GM21367 (cell line): ENCODE data around the gene WDR33.

Experiments used
- ATAC-seq: cut with Tn5 transposase; IDR thresholded peaks from one replicate; pipeline ENCODE4 v1.9.1; 2021; ENCODE audit not compliant: unreplicated experiment

Gene WDR33

GRCh38 chr2:127698553-127699355, 112.2 kb downstream of the WDR33 start:
- no peak for ATAC-seq

- no peak for ATAC-seq
These were observed 113.3 kb downstream of the WDR33 start for GRCh38 chr2:127697482-127698180.

GRCh38 chr2:127695491-127696472, 115.2 kb downstream of the WDR33 start:
- ATAC-seq, result no peak

- no peak for ATAC-seq
These were observed 116.0 kb downstream of the WDR33 start for GRCh38 chr2:127694986-127695385.

- no peak for ATAC-seq
These were observed 120.3 kb downstream of the WDR33 start for GRCh38 chr2:127690696-127691095.

GRCh38 chr2:127688405-127688804, 122.6 kb downstream of the WDR33 start:
- no peak for ATAC-seq

- ATAC-seq, result no peak
These were observed 125.4 kb downstream of the WDR33 start for GRCh38 chr2:127685410-127686080.

- no peak for ATAC-seq
These were observed 127.2 kb downstream of the WDR33 start for GRCh38 chr2:127683757-127684156.

GRCh38 chr2:127683056-127683455, 127.9 kb downstream of the WDR33 start:
- no peak for ATAC-seq

GRCh38 chr2:127681976-127682857, 128.8 kb downstream of the WDR33 start:
- no peak for ATAC-seq

GRCh38 chr2:127681288-127681804, 129.6 kb downstream of the WDR33 start:
- ATAC-seq, result no peak

GRCh38 chr2:127680706-127681287, 130.2 kb downstream of the WDR33 start:
- ATAC-seq, result no peak

GRCh38 chr2:127679680-127680361, 131.2 kb downstream of the WDR33 start:
- ATAC-seq, result no peak

GRCh38 chr2:127678991-127679390, 132.0 kb downstream of the WDR33 start:
- ATAC-seq, result no peak

- no peak for ATAC-seq
These were observed 132.4 kb downstream of the WDR33 start for GRCh38 chr2:127678531-127678930.

- ATAC-seq, result no peak
These were observed 134.1 kb downstream of the WDR33 start for GRCh38 chr2:127676906-127677305.

- no peak for ATAC-seq
These were observed 135.4 kb downstream of the WDR33 start, which contains the start of gene LIMS2 for GRCh38 chr2:127675331-127676261. TSS of gene LIMS2 (minus strand) at chr2:127675530. CDS start at chr2:127675024, 506 bp downstream.
